GM23338 (cell line): Measurements from ENCODE around the gene GART.

ENCODE experiments used
- CREB1 ChIP-seq: fragments of 250-450 bp; sonication (Bioruptor Pico); IDR thresholded peaks from 2 replicates; pipeline ENCODE4 v1.5.0; 2020; ENCODE audit warnings: low read depth, mild to moderate bottlenecking, moderate library complexity
- EZH2phosphoT487 ChIP-seq: fragments of 200-600 bp; sonication (generic); IDR thresholded peaks from one replicate; pipeline ENCODE4 v1.8.1; 2018; ENCODE audit warnings: antibody characterized with exemption; ENCODE audit not compliant: unreplicated experiment
- POLR2AphosphoS5 ChIP-seq: IDR thresholded peaks from 2 replicates; pipeline ENCODE4 v1.6.1; 2016; ENCODE audit warnings: antibody characterized with exemption, low read depth
- TF ChIP-seq, protein P1 (sequence below), 2 experiments: fragments of 200-600 bp in 1 of 2; sonication (generic) in 1 of 2; conservative IDR thresholded peaks; 2 replicates each; pipeline versions ENCODE4 v1.5.1 to v1.6.1; 2016 to 2017; ENCODE audit warnings: antibody characterized with exemption in 2 of 2, low read depth in 2 of 2, mild to moderate bottlenecking in 2 of 2, moderate library complexity in 1 of 2

DNA sequence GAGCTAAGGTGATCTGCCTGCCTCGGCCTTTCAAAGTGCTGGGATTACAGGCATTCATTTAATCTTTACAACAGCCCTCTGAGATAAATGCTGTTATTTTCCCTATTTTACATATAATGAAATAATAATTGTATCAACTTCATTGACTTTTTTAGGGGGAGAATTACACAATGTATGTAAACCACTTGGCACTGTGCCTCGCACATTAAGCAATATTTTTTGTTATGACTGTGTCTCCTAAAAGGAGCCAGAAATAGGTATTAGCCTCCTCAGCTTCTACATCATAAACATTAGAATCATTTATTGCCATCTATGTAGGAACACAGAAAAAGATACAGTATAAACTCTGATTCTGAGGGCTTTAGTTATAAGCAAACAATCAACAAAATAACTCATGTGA is 49.3 kb downstream of the GART start:
- TF ChIP-seq CREB1 (CRISPR knock-in tag), result no peak
- TF ChIP-seq, protein P1, sequence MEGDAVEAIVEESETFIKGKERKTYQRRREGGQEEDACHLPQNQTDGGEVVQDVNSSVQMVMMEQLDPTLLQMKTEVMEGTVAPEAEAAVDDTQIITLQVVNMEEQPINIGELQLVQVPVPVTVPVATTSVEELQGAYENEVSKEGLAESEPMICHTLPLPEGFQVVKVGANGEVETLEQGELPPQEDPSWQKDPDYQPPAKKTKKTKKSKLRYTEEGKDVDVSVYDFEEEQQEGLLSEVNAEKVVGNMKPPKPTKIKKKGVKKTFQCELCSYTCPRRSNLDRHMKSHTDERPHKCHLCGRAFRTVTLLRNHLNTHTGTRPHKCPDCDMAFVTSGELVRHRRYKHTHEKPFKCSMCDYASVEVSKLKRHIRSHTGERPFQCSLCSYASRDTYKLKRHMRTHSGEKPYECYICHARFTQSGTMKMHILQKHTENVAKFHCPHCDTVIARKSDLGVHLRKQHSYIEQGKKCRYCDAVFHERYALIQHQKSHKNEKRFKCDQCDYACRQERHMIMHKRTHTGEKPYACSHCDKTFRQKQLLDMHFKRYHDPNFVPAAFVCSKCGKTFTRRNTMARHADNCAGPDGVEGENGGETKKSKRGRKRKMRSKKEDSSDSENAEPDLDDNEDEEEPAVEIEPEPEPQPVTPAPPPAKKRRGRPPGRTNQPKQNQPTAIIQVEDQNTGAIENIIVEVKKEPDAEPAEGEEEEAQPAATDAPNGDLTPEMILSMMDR (conservative IDR thresholded peaks at IDR 0.05; ENCODE audit: low read depth in 2 of 2), result no peak
- no peak for TF ChIP-seq POLR2AphosphoS5
- no peak for TF ChIP-seq EZH2phosphoT487
